Putamen (tissue), 1 donor: ENCODE data around the gene TKTL1.
A peak's percentile ranks its signal among the peaks of the same experiment; 100 is the strongest.

Experiments used
- DNase-seq: peaks from one replicate; pipeline ENCODE4 v3.0.0-alpha.2; 2016; ENCODE audit warnings: low spot score

The TKTL1 gene

DNA sequence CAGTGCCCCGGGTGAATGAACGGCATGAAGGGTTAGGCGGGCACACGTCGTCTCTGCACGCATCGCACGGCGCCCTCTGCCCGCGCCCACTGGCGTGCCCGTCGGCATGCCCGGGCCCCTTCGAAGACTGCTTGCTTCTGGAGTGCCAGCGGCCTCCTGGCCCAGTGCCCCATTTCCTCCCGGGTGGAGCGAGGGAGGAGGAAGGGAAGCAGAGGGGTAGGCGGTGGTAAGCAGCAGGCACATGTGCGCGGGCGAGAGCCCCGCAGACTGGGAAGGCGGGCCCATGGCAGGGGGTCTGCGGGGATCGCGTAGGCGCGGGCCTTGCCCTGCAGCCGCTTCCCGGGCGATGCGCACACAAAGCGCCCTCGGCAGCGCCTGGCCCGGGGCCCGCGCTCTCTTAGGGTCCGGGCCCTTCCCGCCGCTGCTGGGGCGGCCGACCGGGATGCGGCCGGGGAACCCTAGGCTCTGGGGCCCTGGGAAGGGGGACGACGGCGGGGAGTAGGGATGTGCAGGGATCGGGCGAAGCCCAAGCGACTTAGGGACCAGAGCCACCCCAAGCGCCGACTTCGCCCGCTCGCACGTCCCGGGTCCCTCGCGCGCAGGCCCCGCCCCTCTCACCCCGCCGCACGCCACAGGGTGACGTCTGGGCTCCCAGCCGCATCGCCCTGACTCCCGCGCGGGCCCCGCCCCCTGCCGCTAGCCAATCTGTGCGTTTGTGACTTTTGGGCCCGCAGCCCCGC, 82.6 kb downstream of the TKTL1 start:
- no peak for DNase-seq

DNA sequence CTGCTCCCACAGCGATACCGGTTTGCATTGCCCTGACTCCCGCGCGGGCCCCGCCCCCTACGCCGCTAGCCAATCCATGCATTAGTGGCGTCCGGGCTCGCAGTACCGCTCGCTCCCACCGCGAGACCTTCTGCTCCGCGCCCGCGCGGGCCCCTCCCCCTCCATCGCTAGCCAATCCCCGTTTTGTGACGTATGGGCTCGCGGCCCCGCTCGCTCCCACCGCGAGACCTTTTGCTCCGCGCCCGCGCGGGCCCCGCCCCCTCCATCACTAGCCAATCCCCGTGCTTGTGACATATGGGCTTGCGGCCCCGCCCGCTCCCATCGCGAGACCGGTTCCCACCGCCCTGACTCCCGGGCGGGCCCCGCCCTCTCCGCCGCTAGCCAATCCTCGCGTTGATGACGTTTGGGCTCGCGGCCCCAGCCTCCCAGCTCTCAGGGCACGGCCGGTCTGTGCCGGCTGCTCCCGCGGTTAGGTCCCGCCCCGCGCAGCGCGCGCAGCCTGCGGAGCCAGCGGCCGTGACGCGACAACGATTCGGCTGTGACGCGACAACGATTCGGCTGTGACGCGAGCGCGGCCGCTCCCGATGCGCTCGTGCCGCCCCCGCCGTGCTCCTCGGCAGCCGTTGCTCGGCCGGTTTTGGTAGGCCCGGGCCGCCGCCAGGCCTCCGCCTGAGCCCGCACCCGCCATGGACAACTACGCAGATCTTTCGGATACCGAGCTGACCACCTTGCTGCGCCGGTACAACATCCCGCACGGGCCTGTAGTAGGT, 83.4 kb downstream of the TKTL1 start, which contains the start of gene EMD:
EMD (plus strand) TSS at position 497 of the 770 bp plus-strand sequence; CDS start at position 687, 190 bp downstream.
- DNase-seq: peak; percentile 96

DNA sequence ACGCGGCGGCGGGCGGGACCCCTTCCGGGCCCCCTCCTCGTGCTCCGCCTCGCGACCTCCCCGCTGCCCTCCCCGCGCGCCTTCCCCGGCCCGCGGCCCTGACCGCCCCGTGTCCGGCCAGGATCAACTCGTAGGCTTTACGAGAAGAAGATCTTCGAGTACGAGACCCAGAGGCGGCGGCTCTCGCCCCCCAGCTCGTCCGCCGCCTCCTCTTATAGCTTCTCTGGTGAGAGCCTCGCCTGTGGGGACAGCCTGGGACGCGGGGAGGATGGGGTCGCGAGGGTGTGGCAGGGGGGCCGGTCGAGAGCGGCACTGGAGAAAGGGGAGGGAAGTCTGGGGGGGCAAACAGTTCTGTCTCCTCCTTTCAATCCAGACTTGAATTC, 84.0 kb downstream of the TKTL1 start:
- no peak for DNase-seq
